ENCODE data around the gene GLTP. TPM values are rescaled to one million over a fixed set of nuclear protein-coding genes. Genes with fewer than 3 reads are reported as not detected.

GLTP gene
- total RNA-seq, 2 donors from 2014 or later: 29.0 to 43.2 TPM

DNA sequence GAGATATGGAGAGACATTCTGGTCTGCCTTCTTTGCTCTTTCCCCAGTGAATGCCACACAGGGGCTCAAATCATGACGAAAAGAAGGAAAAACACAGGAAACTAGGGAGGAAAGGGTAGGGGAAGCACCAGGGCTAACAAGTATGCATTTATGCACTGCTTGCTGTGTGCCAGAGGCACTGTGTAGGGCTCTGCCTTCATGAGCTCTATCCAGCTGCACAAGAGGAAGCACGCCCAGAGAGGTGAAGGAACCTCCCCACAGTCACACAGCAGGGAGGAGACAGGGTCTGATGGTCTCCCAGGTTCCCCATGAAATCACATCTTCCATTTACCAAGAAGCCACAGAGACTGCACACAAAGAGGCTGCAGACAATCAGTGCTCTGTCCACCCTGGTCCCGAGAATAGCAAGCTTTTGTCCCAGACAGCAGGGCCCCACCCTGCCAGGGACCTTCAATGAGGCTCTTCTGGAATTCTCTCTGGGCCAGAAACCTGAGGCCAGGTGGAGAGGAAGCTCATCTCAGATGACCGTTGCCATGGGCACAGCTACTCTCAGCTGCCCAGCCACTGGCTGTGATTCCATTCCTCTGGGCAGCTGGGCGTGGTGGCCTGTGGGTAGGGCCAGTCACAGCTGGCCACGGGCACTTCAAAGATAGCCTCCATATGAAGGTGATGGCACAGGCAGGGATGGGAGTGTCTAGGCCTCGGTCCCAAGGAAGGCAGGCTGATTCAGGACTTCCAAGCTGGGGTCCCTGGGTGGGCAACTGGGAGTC lies 39.9 kb downstream of the GLTP start:
- H3K4me3 ChIP-seq: no peak overlapping the region
- no peaks in the 10 kb centered on the region for H3K36me3 ChIP-seq
- H3K27me3 ChIP-seq: no peaks in the 10 kb centered on the region
- DNase-seq (ENCODE audit: low spot score): no peak
- H3K9me3 ChIP-seq: no peaks in the 10 kb centered on the region
- TF ChIP-seq, protein P1, sequence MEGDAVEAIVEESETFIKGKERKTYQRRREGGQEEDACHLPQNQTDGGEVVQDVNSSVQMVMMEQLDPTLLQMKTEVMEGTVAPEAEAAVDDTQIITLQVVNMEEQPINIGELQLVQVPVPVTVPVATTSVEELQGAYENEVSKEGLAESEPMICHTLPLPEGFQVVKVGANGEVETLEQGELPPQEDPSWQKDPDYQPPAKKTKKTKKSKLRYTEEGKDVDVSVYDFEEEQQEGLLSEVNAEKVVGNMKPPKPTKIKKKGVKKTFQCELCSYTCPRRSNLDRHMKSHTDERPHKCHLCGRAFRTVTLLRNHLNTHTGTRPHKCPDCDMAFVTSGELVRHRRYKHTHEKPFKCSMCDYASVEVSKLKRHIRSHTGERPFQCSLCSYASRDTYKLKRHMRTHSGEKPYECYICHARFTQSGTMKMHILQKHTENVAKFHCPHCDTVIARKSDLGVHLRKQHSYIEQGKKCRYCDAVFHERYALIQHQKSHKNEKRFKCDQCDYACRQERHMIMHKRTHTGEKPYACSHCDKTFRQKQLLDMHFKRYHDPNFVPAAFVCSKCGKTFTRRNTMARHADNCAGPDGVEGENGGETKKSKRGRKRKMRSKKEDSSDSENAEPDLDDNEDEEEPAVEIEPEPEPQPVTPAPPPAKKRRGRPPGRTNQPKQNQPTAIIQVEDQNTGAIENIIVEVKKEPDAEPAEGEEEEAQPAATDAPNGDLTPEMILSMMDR (IDR thresholded peaks at IDR 0.05): no peak
- H3K27ac ChIP-seq: no peak overlapping the region
- H3K4me1 ChIP-seq: peaks cover 0 to 5% of the 10 kb centered on the region in 2 donors

- TF ChIP-seq, protein P1 (IDR thresholded peaks at IDR 0.05): no peak
- H3K36me3 ChIP-seq: no peaks in the 10 kb centered on the region
- no peaks in the 10 kb centered on the region for H3K4me1 ChIP-seq
- no peaks in the 10 kb centered on the region for H3K27me3 ChIP-seq
- no peak for DNase-seq (ENCODE audit: low spot score)
- no peaks in the 10 kb centered on the region for H3K9me3 ChIP-seq
- no peak overlapping the region for H3K4me3 ChIP-seq
- no peak overlapping the region for H3K27ac ChIP-seq
Measured at GRCh38 chr12:109839444-109839843, 40.9 kb downstream of the GLTP start.

DNA sequence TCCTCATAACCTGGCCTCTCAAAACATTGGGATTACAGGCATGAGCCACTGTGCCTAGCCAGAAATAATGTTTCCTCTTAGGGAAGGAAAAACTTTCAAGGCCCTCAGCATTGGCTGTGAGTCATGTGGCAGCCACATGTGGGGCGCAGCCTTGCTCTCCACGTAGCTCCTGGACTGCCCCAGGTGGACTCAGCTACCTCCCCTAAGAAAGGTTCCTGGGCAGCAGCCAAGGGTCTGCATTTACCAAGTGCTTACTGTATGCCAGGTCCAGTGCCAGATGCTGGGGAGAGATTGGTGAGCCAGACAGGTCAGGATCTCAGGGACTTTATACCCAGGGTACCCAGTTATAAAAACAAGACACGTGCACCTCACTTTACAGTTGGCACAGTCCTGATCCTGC lies 43.4 kb downstream of the GLTP start:
- H3K4me1 ChIP-seq: peaks cover 0 to 10% of the 10 kb centered on the region in 2 donors
- no peak for DNase-seq (ENCODE audit: low spot score)
- TF ChIP-seq, protein P1 (IDR thresholded peaks at IDR 0.05): no peak
- no peaks in the 10 kb centered on the region for H3K27me3 ChIP-seq
- H3K36me3 ChIP-seq: no peaks in the 10 kb centered on the region
- H3K27ac ChIP-seq: no peak overlapping the region
- H3K9me3 ChIP-seq: no peaks in the 10 kb centered on the region
- no peak overlapping the region for H3K4me3 ChIP-seq

DNA sequence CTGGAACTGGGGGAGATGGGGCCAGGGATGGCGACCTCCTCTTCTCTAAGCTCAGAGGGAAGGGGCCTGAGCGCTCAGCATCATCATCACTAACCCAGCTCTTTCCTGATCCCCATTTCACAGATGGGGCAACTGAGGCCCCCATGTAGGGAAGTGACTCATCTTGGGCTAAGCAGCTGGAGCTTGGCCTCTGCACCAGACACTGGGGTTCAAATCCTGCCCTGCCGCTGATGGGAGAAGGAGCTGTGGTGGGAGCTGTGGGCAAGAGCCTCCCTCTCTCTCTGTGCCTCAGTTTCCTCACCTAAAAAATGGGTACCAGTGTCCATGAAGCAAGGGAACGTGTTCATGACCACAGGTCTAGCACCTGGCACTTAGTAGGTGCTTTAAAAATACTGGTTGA lies 44.5 kb downstream of the GLTP start:
- no peak overlapping the region for H3K4me3 ChIP-seq
- no peak overlapping the region for H3K27ac ChIP-seq
- peaks cover 0 to 10% of the 10 kb centered on the region in 2 donors for H3K4me1 ChIP-seq
- H3K36me3 ChIP-seq: no peaks in the 10 kb centered on the region
- TF ChIP-seq, protein P1 (IDR thresholded peaks at IDR 0.05): no peak
- H3K27me3 ChIP-seq: no peaks in the 10 kb centered on the region
- no peak for DNase-seq (ENCODE audit: low spot score)
- H3K9me3 ChIP-seq: no peaks in the 10 kb centered on the region

DNA sequence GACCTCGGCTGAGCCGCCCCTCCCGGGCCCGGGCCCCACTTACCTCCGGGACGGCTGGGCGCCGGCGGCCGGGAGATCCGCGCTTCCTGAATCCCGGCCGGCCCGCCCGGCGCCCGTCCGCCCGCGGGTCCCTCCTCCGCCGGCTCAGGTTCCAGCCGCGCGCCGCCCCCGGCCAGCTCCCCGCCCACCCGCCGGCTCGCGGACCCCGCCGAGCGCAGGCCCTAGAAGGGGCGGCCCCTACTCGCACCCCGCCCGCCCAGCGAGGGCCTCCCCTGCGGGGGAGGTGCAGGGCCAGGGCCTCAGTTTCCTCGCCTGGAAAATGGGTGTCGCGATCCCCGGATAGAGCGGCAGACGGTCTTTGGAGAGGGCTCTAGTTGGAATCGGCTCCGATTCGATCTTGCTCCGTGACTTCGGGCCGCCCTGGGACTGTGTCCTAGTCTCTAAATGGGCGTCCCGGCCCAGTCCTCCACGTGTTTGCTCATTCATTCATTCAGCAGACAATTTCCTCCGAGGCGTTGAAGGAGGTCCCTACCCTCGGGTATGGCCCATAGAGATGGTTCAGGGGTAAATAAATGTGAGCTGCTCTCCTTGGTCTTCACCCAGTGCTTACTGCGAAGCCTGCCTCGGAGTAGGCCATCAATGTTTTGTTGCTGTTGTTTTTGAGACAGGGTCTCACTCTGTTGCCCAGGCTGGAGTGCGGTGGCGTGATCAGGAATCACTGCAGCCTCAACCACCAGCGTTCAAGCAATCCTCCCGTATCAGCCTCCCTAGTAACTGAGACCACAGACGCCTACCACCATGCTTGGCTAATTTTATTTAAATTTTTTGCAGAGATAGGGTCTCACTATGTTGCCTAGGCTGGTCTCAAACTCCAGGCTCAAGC lies 46.8 kb downstream of the GLTP start, which contains the start of gene TRPV4:
Gene TRPV4, minus strand, starts transcription at position 92 of the 883 bp plus-strand sequence. CDS start 18,602 bp downstream, outside the sequence.
- H3K27ac ChIP-seq: no peak within 1 kb of the TSS
- peak within 1 kb of the TSS; percentile 31 to 55 for H3K4me3 ChIP-seq
- no peak for DNase-seq (ENCODE audit: low spot score)
- H3K4me1 ChIP-seq: peaks cover 0 to 10% of the 10 kb centered on the region in 2 donors
- TF ChIP-seq, protein P1 (IDR thresholded peaks at IDR 0.05): no peak
- no peaks in the 10 kb centered on the region for H3K9me3 ChIP-seq
- no peaks in the 10 kb centered on the region for H3K27me3 ChIP-seq
- no peaks in the 10 kb centered on the region for H3K36me3 ChIP-seq

Data from right atrium auricular region (tissue), 2 donors.